MM.1S (cell line): ENCODE measurements around the gene MFAP3.

Source experiments
- EZH2 ChIP-seq: fragments of 300-600 bp; sonication (generic); optimal IDR thresholded peaks from 2 replicates; pipeline ENCODE3; 2017; ENCODE audit warnings: low read depth, mild to moderate bottlenecking, antibody characterized with exemption, low read length, mixed read lengths
- EZH2phosphoT487 ChIP-seq: fragments of 300-600 bp; sonication (generic); IDR thresholded peaks from 2 replicates; pipeline ENCODE4 v1.6.1; 2018; ENCODE audit warnings: antibody characterized with exemption, low read length
- TF ChIP-seq, protein P1 (sequence below): fragments of 300-600 bp; sonication (generic); IDR thresholded peaks from 2 replicates; pipeline ENCODE4 v1.5.1; 2016; ENCODE audit warnings: antibody characterized with exemption, low read length, mixed read lengths

DNA sequence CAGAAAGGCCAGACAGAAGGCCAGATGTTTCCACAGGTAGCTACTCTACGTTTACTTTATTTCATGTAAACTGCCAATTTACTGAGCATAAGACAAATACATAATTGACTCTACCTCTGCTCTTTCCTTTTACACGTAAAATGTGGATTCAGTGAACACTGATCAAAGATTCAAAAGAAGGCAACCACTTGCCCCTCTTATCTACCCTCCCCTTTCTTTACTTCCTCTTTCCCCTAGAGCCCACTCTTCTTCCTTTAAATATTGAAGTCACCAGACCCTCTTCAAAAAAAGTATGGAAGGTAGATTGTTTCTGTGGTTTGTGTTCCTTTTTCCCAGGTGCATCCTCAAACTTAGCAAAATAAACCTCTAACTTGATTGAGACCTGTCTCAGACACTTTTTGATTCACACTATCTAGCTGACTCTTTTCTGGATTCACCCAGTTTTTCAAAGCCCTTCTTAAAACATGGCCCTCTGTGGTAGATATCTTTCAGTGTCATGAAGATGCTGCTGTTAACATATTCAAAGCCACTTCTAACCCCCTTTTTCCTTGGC, 6.8 kb upstream of the MFAP3 start:
- TF ChIP-seq, protein P1, sequence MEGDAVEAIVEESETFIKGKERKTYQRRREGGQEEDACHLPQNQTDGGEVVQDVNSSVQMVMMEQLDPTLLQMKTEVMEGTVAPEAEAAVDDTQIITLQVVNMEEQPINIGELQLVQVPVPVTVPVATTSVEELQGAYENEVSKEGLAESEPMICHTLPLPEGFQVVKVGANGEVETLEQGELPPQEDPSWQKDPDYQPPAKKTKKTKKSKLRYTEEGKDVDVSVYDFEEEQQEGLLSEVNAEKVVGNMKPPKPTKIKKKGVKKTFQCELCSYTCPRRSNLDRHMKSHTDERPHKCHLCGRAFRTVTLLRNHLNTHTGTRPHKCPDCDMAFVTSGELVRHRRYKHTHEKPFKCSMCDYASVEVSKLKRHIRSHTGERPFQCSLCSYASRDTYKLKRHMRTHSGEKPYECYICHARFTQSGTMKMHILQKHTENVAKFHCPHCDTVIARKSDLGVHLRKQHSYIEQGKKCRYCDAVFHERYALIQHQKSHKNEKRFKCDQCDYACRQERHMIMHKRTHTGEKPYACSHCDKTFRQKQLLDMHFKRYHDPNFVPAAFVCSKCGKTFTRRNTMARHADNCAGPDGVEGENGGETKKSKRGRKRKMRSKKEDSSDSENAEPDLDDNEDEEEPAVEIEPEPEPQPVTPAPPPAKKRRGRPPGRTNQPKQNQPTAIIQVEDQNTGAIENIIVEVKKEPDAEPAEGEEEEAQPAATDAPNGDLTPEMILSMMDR: no peak
- TF ChIP-seq EZH2 (no peak), EZH2phosphoT487 (no peak)
